GM04503 (cell line): ENCODE data around the gene HINFP.
"Not testable (repeated sequence)": the region's sequence is repeated elsewhere in the genome, so short reads cannot be mapped to it uniquely, and the experiment has no call there.

Source experiments
- DNase-seq: peaks from one replicate; pipeline ENCODE4 v3.0.0-alpha.2; 2012; ENCODE audit warnings: low read depth

The HINFP gene

DNA sequence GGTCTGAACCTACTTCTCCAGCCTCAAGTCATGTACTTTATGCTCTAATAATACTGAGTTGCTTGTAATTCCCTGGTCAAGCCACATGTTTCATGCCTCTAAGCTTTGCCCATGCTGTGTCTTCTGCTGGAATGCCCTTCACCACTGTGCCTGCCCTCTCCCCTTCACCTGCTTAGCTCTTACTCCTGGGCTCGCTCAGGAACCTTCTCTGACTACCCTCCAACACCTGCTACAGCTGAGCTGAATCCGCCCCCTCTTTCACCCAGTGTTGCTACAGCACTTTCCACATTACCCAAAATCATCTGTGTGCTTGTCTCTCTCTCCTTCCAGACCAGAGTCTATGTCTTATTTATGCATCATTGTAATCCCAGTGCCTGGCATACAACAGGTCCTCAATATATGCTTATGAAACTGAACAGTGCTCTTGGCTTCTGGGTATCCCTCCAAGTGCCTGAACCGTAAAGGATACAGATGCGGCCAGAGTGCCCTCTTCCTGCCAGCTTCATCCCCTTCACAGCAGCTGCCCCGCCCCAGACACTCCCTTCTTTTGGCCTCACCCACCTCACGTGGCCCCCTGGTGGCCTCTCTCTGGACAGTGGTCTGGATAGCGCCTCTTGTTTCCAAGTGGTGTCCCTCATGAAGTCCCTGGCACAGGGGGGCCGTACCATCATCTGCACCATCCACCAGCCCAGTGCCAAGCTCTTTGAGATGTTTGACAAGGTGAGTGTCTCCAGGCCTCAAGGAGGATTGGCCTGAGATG is 34.5 kb downstream of the HINFP start:
- no peak for DNase-seq

DNA sequence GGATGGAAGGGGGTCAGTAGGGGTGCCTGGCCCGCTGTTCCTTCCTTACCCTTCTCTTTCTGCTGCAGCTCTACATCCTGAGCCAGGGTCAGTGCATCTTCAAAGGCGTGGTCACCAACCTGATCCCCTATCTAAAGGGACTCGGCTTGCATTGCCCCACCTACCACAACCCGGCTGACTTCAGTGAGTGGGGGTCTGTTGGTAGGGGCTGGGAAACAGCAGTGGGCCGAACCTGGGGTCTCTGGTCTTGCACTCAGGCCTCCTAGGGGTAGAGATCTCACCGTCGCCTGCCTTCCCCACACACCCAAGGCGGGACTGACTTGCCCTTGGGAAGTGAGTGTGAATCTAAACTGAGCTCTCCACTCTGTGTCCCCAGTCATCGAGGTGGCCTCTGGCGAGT is 35.1 kb downstream of the HINFP start:
- DNase-seq, result no peak

- DNase-seq, result no peak
Measured at GRCh38 chr11:119157063-119157462, 35.7 kb downstream of the HINFP start.

DNA sequence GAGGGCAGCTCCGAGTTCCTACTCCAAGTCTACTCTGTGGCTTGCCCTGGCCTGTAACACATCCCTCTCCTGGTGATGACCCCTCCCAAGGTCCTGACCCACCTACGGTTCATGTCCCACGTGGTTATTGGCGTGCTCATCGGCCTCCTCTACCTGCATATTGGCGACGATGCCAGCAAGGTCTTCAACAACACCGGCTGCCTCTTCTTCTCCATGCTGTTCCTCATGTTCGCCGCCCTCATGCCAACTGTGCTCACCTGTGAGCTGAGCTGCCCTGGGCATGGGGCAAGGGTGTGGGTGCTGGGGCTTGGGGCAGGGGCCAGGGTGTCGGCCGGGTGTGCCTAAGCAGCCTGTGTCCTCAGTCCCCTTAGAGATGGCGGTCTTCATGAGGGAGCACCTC is 37.1 kb downstream of the HINFP start:
- no peak for DNase-seq

DNA sequence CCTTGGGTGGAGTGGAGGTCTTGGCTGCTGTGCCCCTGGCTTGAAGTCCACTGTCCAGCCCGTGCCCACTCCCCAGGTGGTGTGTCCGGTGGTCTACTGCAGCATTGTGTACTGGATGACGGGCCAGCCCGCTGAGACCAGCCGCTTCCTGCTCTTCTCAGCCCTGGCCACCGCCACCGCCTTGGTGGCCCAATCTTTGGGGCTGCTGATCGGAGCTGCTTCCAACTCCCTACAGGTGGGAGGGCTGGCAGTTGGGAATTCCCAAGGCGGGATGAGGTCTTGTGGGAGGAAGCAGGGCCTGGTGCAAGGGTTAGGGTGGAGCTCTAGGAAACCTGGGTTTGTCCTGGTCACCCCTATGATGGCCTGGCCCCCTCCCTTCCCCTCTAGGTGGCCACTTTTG is 38.8 kb downstream of the HINFP start:
- no peak for DNase-seq

- no peak for DNase-seq
Measured at GRCh38 chr11:119161871-119162270, 40.5 kb downstream of the HINFP start.

GRCh38 chr11:119166368-119167076 is 45.1 kb downstream of the HINFP start:
- peak; percentile 10 for DNase-seq

DNA sequence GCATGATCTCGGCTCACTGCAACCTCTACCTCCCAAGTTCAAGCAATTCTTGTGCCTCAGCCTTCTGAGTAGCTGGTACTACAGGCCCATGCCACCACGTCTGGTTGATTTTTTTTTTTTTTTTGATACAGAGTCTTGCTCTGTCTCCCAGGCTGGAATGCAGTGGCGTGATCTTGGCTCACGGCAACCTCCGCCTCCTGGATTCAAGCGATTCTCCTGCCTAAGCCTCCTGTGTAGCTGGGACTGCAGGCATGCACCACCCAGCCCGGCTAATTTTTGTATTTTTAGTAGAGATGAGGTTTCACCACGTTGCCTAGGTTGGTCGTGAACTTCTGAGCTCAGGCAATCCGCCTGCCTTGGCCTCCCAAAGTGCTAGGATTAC is 45.7 kb downstream of the HINFP start:
- DNase-seq, result not testable (repeated sequence)

GRCh38 chr11:119167933-119168332 is 46.6 kb downstream of the HINFP start:
- DNase-seq, result no peak

DNA sequence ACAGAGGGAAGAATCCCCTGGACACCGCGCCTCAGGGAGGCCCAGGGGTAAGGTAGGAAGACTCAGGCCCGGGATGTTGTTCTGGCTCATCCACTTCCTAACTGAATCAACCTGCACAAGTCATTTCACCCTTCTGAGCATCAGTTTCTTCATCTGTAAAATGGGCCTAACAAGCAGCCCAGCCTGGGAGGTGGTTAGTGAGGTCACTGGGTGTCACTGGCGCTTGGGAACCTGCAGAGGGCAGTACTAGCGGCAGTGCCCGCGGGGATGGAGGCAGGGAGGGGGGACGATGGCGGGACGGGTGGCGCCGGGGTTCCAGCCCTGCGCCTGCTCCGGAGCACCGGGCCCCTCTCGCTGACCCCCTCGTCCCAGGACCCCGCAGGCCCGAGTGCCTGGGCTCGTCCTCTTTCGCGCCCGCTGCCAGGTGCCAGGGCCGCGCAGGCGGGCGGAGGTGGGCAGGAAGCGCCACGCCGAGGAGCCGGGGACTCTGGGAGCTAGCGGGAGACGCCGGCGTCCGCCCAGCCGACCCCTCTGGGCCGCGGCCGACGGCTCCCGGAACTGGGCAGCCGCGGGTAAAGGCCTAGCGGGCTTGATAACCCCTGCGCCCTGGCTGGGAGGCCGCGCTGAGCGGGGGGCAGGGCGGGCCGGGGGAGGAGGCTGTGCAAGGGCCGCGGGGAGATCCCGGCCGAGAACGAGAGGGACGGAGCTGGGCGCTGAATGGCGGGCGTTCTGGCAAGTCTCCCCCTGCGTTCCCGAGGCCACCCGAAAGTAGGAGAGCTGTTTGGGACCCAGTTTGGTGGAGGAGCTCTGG is 47.3 kb downstream of the HINFP start, which contains the start of gene NLRX1:
Gene NLRX1, plus strand, starts transcription at position 255 of the 811 bp plus-strand sequence. CDS start 2,679 bp downstream, outside the sequence.
- peak; percentile 22 for DNase-seq

DNA sequence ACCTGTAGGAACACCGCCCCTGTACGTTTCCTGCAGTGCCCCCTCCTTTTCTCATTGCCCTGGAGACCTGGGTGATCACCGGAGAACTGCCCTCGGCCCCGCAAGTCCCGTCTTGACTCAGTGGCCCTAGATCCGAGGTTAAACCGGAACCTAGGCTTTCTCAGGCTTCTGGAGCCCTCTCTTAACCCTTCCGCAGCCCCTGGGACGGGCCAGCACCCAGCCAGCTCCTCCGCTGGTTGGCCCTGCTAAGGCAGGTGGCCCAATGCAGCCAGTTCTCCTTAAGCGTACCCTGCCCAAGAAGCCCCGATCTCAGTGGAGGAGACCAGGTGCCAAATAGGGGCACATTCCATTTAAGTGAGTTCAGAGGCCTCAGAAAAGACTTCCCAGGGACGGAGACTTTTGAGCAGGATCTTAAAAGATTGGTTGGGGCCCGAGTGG is 47.9 kb downstream of the HINFP start:
- DNase-seq, result peak; percentile 6

DNA sequence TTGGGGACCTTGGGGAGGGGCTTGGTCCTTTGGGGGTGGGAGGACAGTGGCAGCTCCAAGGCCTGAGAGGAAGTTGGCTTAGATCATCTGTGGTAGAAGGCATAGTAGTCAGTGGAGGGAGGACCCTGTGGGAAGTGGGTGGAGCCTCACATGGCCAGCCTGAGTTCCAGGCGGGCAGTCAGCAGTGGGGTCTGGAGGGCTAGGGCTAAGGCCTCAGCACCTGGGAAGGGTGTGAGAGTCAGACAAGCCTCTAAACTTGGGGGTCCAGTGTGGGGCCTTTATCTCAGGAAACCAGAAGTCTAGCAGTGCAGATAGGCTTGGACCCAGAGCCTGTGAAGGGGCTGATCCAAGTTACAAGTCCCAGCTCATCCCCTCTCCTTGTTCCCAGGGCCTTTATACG is 51.1 kb downstream of the HINFP start:
- DNase-seq, result no peak

GRCh38 chr11:119173453-119173852 is 52.1 kb downstream of the HINFP start:
- no peak for DNase-seq

- peak; percentile 12 for DNase-seq
Measured at GRCh38 chr11:119175493-119176077, 54.2 kb downstream of the HINFP start.

DNA sequence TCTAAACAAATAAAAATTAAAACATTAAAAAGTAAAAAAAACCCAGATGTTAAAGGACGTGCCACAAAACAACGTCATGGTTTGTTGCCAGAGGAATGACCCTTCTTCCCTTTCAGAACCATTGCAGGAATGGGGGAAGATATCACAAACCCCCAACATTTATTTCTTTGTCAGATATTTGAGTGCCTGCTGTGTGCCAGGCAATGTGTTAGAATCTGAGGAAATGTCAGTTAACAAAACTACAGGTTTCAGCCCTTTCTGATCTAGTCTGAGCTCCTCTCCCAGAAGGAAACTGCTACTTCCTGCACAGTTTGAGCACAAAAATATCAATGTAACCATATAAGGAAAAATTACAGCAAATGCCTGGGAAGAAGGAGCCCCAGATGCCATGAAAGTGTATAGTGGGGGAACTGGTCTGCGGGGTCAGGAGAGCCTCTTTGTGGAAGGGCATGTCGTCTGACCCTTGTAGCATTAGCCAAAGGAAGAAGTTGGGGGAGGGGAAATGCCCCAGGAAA is 56.8 kb downstream of the HINFP start:
- DNase-seq, result no peak

DNA sequence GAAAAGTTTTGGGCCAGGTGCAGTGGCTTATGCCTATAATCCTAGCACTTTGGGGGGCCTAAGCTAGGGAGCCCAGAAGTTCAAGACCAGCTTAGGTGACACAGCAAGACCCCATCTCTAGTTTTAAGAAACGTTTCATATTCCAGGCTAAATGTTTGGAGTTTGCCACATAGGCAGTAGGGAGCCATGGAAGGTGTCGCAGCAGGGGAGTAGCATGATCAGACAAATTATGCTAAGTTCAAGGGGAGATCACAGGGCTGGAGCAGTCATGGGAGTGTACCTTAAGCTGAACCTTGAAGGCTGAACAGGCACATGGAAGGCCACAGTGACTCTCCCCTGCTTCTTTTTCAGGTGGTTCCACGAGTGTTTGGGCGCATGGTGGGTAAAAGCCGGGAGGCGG is 58.0 kb downstream of the HINFP start:
- no peak for DNase-seq

DNA sequence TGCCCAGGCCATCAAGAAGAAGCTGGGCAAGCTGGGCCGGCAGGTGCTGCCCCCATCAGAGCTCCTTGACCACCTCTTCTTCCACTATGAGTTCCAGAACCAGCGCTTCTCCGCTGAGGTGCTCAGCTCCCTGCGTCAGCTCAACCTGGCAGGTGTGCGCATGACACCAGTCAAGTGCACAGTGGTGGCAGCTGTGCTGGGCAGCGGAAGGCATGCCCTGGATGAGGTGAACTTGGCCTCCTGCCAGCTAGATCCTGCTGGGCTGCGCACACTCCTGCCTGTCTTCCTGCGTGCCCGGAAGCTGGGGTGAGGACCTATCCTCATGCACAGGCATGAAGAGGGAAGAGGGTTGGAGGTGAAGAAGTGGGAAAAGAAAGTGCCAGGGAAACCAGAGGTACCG is 58.6 kb downstream of the HINFP start:
- DNase-seq, result no peak

DNA sequence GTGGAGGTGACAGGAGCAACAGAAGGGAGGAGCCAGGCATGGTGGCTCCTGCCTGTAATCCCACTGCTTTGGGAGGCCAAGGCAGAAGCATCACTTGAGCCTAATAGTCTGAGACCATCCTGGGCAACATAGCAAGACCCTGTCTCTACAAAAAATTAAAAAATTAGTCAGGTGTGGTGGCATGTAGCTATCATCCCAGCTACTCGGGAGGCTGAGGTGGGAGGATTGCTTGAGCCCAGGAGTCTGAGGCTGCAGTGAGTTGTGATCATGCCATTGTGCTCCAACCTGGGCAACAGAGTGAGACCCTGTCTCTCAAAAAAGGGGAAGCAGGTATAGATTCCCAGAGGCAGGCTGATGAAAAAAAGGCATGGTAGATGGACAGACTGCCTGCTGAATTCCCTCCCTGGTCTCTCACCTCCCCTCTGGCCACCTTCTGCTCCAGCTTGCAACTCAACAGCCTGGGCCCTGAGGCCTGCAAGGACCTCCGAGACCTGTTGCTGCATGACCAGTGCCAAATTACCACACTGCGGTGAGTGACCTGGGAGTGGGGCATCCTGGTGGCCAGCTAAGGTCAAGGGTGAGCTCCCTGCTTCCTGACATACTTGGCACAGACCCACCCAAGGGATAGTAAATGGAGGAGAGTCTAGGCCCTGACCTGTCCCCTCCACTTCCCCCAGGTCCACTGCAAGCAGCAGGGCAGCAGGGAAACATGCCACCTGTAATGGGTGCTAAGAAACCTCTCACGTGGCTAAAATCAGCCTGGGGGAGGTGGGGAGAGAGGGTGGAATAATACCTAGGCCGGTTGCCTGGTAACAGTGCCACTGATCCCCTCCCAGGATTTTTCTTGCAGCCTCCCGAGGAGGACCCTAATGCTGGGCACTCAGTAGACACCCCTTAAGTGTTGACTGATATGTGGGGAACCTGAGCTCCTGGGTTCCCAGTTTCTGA is 59.6 kb downstream of the HINFP start:
- no peak for DNase-seq

DNA sequence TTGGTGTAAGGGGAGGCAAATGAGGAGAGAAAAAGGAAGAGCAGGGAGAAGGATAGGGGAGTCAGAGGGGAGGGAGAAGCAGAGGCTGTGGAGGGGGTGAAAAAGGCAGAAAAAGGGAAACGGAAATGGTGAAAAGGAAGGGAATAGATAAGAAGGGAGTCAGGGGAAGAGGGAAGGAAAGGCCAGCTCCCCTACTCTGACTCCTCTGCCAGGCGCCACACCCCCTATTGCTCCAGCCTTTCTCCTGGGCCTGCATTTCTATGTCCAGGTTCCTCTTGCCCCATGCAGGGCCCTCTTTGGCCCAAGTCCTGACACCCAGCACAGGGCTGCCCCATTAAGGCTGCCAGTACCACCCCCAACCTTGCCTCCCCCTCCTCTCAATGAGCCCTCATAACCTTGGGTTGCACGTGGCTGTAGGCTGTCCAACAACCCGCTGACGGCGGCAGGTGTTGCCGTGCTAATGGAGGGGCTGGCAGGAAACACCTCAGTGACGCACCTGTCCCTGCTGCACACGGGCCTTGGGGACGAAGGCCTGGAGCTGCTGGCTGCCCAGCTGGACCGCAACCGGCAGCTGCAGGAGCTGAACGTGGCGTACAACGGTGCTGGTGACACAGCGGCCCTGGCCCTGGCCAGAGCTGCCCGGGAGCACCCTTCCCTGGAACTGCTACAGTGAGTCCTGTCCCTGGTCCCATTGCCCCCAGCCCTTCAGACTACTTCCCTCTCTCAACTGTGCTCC is 60.5 kb downstream of the HINFP start:
- DNase-seq, result no peak

- not testable (repeated sequence) for DNase-seq
Measured at GRCh38 chr11:119184399-119184798, 63.0 kb downstream of the HINFP start.
